DOHH2 (cell line): ENCODE results near the gene GCH1.
"Not testable (repeated sequence)": the region's sequence is repeated elsewhere in the genome, so short reads cannot be mapped to it uniquely, and the experiment has no call there.

Experiments used
- EZH2phosphoT487 ChIP-seq: fragments of 200-600 bp; sonication (generic); IDR thresholded peaks from 2 replicates; pipeline ENCODE4 v1.6.1; 2017; ENCODE audit warnings: borderline replicate concordance, mild to moderate bottlenecking, antibody characterized with exemption, low read length, moderate library complexity, mixed read lengths
- TF ChIP-seq, protein P1 (sequence below): fragments of 200-600 bp; sonication (generic); IDR thresholded peaks from one replicate; pipeline ENCODE4 v1.5.1; 2014; ENCODE audit warnings: antibody characterized with exemption, mild to moderate bottlenecking, low read depth, low read length; ENCODE audit not compliant: poor library complexity, severe bottlenecking

DNA sequence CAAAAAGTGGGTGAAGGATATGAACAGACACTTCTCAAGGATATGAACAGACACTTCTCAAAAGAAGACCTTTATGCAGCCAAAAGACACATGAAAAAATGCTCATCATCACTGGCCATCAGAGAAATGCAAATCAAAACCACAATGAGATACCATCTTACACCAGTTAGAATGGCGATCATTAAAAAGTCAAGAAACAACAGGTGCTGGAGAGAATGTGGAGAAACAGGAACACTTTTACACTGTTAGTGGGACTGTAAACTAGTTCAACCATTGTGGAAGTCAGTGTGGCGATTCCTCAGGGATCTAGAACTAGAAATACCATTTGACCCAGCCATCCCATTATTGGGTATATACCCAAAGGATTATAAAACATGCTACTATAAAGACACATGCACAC is 27.0 kb downstream of the GCH1 start:
- not testable (repeated sequence) for TF ChIP-seq EZH2phosphoT487
- TF ChIP-seq, protein P1, sequence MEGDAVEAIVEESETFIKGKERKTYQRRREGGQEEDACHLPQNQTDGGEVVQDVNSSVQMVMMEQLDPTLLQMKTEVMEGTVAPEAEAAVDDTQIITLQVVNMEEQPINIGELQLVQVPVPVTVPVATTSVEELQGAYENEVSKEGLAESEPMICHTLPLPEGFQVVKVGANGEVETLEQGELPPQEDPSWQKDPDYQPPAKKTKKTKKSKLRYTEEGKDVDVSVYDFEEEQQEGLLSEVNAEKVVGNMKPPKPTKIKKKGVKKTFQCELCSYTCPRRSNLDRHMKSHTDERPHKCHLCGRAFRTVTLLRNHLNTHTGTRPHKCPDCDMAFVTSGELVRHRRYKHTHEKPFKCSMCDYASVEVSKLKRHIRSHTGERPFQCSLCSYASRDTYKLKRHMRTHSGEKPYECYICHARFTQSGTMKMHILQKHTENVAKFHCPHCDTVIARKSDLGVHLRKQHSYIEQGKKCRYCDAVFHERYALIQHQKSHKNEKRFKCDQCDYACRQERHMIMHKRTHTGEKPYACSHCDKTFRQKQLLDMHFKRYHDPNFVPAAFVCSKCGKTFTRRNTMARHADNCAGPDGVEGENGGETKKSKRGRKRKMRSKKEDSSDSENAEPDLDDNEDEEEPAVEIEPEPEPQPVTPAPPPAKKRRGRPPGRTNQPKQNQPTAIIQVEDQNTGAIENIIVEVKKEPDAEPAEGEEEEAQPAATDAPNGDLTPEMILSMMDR: not testable (repeated sequence)
